ENCODE data around the gene CD68.

DNA sequence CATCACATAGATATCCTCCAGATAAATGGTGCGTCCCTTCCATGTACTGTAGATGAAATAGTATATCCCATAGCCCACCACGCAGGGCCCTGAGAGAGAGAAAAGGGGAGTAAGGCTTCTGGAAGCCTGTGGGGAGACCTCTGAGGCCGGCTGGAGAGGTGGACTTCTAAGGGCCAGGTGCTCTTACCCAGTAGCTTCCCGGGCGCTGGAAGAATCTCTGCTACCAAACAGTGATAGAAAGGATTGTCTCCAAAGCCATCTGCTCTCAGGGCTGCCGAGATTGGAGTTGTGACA, 47.5 kb downstream of the CD68 start:
- TF ChIP-seq POLR2A (IDR thresholded peaks at IDR 0.05) = no peak
- TF ChIP-seq, protein P1, sequence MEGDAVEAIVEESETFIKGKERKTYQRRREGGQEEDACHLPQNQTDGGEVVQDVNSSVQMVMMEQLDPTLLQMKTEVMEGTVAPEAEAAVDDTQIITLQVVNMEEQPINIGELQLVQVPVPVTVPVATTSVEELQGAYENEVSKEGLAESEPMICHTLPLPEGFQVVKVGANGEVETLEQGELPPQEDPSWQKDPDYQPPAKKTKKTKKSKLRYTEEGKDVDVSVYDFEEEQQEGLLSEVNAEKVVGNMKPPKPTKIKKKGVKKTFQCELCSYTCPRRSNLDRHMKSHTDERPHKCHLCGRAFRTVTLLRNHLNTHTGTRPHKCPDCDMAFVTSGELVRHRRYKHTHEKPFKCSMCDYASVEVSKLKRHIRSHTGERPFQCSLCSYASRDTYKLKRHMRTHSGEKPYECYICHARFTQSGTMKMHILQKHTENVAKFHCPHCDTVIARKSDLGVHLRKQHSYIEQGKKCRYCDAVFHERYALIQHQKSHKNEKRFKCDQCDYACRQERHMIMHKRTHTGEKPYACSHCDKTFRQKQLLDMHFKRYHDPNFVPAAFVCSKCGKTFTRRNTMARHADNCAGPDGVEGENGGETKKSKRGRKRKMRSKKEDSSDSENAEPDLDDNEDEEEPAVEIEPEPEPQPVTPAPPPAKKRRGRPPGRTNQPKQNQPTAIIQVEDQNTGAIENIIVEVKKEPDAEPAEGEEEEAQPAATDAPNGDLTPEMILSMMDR (IDR thresholded peaks at IDR 0.05) = no peak
